Measurements from ENCODE around the gene ZNF609.
"Not testable (repeated sequence)": the region's sequence is repeated elsewhere in the genome, so short reads cannot be mapped to it uniquely, and the experiment has no call there.

The ZNF609 gene

GRCh38 chr15:64589435-64590084, 129.2 kb downstream of the ZNF609 start:
- FAIRE-seq: no peak

DNA sequence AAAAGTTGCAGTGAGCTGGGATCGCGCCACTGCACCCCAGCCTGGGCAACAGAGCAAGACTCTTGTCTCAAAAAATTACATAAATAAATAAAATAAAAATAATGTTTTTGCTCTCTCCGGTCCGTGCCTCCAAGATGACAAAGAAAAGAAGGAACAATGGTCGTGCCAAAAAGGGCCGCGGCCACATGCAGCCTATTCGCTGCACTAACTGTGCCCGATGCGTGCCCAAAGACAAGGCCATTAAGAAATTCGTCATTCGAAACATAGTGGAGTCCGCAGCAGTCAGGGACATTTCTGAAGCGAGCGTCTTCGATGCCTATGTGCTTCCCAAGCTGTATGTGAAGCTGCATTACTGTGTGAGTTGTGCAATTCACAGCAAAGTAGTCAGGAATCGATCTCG, 132.5 kb downstream of the ZNF609 start:
- FAIRE-seq: not testable (repeated sequence)

GRCh38 chr15:64596701-64597476, 136.5 kb downstream of the ZNF609 start:
- FAIRE-seq: no peak

DNA sequence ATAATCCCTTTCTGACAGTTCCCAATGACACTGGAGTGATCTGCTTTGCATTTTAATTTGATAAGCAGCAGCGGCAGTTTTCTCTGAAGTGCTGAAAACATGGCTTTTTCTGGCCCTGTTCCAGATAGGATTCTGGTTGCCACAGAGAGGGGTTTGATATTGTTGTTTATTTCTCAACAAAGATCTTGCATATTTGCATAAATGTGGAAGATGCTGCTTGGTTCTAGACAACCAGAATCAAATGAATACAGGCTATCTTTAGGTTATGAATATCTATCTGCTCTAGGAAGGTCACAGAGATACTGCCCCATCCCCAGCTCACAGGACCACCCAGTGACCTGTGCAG, 137.1 kb downstream of the ZNF609 start:
- no peak for FAIRE-seq

GRCh38 chr15:64599226-64599625, 138.8 kb downstream of the ZNF609 start:
- no peak for FAIRE-seq

GRCh38 chr15:64599716-64600115, 139.3 kb downstream of the ZNF609 start:
- no peak for FAIRE-seq

GRCh38 chr15:64600794-64601193, 140.4 kb downstream of the ZNF609 start:
- no peak for FAIRE-seq

DNA sequence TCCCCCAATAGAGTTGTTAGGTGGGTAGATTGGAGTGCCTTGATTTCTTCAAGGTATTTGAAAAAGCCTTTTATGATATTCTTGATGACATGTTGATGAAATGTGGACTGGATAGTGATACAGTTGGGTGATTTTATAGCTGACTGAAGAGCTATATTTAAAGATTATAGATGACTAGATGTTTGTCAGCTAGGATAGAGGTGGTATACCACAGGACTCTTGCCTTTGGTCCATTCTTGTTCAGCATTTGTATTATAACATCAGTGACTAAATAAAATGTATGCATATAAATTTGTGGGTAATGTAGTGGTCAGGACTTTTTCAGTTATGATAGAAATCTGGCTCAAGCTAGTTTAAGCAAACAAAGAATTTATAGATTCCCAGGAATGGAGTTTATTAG, 143.9 kb downstream of the ZNF609 start:
- no peak for FAIRE-seq

DNA sequence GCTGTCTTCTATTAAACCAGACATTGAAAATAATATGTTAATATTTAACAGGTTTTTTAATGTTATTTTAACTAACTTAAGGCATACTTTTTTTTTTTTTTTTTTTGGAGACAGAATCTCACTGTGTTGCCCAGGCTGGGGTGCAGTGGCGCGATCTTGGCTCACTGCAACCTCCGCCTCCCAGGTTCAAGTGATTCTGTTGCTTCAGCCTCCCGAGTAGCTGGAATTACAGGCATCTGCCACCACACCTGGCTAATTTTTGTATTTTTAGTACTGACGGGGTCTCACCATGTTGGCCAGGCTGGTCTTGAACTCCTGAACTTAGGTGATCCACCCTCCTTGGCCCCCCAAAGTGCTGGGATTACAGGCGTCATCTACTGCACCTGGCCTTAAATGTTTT, 147.0 kb downstream of the ZNF609 start:
- not testable (repeated sequence) for FAIRE-seq

- no peak for FAIRE-seq
Observed at GRCh38 chr15:64610257-64610919, 150.0 kb downstream of the ZNF609 start.

- FAIRE-seq: no peak
Observed at GRCh38 chr15:64611085-64611725, 150.8 kb downstream of the ZNF609 start.

DNA sequence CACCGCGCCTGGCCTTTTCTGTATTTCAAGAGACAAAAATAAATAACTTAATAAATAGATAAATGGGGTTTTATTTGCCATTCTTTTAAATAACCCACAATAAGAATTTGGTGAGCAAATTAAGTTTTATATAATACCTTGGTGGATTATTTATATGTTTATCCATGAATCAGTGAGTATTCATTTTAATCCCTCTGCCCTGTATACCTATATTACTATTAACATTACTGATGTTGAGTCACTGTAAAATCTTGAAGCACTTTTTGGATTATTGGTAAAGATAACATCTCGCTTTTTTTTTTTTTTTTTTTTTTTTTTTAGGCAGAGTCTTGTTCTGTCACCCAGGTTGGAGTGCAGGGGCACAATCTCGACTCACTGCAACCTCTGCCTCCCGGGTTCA, 154.1 kb downstream of the ZNF609 start:
- FAIRE-seq: no peak

DNA sequence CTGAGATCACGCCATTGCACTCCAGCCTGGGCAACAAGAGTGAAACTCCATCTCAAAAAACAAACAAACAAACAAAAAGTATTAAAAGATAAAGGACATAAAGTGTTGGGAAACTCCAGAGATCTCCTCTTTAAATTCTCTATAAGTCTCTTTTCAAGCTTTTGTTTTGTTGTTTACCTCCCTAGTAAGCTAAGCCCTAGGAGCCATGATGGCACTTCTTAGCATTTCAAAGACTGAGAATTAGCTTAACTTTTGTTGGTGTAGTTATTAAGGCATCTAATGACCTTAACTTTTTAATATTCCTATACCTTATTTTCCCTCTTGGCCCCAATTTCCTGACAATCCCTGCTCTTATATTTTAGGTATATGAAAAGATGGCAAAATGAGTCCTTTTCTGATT, 157.3 kb downstream of the ZNF609 start:
- no peak for FAIRE-seq

DNA sequence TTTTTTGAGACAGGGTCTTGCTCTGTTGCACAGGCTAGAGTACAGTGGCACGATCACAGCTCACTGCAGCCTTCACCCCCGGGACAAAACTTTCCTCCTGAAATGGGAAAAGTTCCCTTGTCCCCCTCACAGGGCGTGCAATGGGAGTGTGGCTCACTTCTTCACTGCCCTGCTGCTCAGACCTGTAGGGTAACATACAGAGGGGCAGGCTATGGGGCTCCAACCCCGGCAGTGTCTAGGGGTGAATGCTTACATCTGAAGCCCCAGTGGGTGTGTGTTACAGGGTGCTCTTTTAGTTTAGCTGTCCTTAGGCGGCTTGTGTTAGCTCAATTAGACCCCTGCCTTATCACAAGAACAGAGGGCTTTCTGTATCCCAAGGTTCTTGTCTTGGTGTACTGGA, 157.8 kb downstream of the ZNF609 start:
- no peak for FAIRE-seq

- FAIRE-seq: no peak
Observed at GRCh38 chr15:64618540-64618939, 158.2 kb downstream of the ZNF609 start.

GRCh38 chr15:64619880-64620839, 159.8 kb downstream of the ZNF609 start:
- FAIRE-seq: no peak

DNA sequence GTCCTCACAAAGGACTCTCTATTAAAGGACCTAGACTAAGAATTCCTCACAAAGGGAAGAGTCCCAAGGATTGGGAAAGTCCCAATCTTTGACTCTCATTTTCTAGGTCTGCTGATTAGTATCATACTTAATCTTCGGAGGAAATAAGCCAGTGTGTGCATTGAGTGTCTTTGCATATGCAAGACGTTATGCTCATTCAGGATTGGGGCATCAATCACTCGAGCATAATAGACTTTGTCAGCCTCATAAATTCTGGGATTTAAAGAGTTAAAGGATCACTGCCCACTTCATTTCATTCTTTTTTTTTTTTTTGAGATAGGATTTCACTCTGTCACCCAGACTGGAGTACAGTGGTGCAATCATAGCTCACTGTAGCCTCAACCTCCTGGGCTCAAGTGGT, 160.7 kb downstream of the ZNF609 start:
- FAIRE-seq: no peak

- FAIRE-seq: no peak
Observed at GRCh38 chr15:64622410-64623260, 162.3 kb downstream of the ZNF609 start.

DNA sequence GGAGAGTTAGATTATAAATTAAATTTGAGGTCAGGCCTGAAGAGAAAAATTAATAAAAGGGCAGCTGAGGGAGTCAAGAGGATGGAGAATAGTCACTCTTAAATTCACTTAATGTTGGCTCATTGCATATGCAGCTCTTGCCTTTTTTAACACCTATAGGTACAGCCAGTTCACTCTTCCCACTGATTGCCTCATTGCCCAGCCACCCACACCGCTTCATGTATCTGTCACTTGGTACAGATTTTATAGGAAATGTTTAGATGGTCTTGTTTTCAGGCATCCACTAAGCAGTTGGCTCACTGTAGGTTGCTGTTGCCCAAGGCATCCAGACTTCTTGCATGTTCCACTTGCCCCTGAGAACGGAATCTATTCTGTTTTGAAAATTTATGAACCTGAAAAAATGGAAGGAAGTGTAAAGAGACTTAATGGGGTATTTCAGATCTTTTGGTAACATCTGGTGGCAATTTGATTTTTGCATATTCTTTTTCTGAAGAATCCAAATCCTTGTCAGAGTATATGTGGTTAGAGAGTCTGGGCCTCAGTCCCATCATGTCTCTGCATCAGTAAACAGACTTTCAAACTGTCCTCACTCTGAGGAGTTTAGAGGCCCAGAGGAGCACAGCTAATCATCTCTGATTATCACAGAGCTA, 163.1 kb downstream of the ZNF609 start:
- no peak for FAIRE-seq

DNA sequence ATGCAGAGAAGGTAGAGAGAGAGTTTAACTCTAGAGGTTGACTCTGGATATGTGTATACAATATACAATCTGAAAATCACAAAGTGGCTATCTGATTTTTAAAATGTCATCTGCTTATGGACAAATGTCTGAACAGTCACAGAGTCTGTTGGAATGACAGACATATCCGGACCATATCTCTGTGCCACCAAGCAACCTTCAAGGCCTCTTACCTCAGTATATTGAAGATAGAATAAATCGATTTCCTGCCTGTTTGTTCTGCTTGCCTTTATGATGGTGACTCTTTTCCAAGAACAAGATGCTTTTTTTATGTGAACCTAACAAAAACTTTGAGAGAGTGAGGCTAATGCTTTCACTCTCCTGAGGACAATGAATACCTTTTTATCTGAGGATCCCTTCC, 163.9 kb downstream of the ZNF609 start:
- no peak for FAIRE-seq

DNA sequence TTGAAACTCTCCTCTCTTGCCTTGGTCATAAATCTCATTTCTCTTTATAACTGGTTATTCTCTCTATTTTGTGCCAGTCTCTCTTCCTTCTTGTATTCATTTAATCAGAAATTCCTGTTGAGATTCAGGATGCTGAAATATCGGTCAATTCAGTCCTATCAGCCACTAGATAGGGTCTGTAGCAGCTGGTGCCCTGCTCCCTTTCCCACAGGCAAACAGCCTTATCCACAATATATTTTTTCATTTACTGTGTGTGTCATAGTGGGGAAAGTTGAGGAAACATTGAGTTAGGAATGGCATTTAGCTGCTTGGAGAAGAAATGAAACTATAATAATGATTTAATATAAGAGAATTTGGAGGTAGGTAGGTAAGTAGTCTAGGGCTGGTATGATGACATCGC, 168.7 kb downstream of the ZNF609 start:
- no peak for FAIRE-seq
